NCI-H1105 (cell line): ENCODE results near the gene KDM5D.

ENCODE experiments used
- DNase-seq: peaks from one replicate; lab custom pipeline; 2025; lab: John Stamatoyannopoulos, UW

The KDM5D gene

DNA sequence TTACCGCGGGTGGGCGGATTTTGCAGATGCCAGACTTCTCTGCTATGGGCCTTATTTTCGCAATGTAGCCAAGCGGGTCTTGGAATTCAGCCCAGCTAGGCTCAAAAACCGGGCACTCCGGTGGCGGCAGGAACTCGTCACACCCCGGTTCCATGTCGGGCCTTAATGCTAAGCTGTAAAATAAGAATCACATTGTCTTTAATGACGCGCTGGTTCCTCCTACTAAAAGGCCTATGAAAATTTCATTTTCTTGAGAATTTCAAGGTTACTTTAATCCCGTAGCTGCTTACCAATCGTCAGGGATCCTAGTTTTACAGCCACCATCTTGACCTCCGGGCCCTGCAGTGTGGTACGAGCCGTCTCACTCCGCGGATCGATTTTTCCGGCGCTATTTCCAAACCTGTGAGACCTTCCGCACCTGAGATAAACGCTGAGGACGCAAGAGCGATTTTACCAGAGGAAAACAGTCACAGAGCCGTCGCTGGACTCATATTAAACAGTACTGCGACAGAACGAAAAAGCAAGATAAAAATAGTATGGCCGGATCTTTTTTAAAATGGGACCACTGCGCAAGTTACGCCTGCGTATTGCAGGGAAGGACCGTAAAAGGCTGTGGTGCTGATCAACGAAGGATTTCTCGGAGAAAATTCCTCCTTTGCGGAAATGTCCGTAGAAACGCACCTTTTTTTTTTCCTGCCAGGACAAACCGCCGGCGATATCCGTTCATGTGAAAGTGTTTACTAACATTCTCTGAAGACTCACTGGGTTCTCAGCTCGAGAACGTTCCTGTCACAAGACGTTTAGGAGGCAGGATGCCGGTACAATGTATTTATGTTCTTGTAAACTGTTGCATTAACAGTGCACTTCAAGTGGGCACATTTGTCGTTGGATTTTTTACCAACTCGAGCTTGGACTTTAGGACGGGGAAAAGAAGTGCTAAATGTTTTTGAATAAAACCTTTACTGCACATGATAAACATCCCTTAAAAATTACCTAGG, at the start of gene KDM5D:
Gene KDM5D (minus strand): TSS at position 346 of the 998 bp plus-strand sequence. CDS start 192 bp downstream, at position 154.
- no peak for DNase-seq

DNA sequence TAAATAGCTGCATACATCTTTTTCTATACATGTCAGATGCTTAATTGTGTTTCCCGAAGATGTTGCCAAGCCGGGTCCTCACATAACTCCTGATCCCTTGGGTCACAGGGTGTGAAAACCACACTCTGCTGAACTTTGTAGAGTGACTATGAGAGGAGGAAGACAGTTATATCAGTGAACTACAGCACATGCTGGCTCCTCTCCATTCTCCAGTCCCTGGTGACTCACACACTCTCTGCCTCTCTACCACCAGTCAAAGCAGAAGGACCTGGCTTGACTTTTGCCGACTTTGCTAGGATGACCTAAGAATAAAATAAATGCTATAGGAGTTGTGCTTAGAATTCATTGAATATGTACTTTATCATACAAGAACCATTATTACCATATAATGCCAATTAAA, 23.8 kb upstream of the KDM5D start:
- no peak for DNase-seq

- DNase-seq, result no peak
Measured at GRCh38 chrY:19743331-19743730, 1.2 kb downstream of the KDM5D start.

DNA sequence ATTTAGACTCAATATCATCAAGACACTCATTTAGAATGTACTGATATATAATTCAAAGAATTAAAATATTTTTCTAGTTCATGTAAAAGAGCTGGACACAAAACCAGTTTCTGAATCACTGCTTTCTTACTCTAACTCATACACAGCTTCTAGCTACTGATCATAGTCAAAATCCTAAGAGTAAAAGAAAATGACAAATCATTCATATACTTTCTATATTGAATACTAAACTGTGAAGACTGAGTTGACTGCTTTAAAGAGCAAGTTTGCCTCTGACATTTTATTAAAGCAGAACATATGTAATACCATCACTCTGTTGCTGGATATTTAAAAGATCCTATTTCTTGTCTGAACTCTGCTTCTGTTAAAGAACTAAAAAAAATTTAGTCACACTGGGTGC, 2.4 kb downstream of the KDM5D start:
- no peak for DNase-seq

DNA sequence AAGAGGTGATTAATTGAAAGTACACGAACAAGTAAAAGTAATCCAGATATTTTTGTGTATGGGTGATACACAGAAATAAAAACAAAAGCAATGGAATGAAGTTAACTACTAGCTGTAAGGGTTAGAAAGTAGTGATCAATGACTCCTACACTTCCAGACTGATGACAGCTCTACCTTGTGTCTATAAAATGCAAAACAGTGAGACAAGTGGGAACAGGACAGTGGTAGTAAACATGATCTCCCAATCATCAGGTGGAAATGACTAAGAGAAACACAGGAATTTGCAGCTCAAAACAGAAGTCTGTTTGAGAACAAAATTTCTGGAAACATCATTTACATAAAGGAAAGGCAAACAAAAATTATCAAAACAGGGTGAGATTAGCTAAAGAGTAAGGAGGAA, 10.1 kb downstream of the KDM5D start:
- no peak for DNase-seq

DNA sequence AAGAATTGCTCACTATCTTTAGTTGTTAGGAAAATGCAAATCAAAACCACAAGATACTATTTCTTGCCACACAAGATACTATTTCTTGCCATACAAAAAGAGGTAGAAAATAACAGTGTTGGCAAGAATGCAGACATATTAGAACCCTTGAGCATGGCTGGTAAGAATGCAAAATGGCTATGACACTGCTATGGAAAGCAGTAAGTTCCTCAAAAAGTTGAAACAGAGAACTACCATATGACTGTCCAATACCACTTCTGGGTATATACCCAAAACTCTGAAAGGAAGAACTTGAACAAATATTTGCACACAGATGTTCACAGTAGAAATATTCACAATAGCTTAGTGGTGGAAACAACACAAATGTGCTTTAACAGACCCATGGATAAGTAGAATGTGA, 26.6 kb downstream of the KDM5D start:
- DNase-seq, result no peak

GRCh38 chrY:19717146-19717545, 27.4 kb downstream of the KDM5D start:
- no peak for DNase-seq

DNA sequence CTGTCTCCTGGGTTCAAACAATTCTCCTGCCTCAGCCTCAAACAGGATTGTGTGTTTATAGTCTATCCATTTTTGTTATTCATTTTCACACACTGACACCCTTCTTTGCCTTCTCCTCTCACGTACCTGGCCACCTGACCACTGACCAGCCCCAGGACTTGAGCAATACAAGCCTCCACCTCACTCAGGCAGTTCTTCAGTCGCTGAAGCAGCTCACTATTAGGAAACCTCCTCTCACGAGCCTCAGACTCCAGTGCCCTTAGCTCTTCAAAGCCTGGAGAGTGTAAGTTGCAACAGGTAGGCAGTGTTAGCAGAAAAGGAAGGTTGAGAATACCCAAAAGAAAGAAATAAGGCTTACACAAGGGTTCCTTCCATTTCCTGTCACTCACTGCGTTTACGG, 29.3 kb downstream of the KDM5D start:
- DNase-seq, result no peak

DNA sequence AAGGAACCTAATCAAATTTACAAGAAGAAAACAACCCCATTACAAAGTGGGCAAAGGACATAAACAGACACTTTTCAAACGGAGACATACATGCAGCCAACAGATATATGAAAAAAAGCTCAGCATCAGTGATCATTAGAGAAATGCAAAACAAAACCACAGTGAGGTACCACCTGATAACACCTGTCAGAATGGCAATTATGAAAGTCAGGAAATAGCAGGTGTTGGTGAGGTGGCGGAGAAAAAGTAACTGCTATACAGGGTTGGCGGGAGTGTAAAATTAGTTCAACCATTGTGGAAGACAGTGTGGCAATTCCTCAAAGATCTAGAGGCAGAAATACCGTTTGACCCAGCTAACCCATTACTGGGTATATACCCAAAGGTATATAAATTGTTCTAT, 31.1 kb downstream of the KDM5D start:
- no peak for DNase-seq

GRCh38 chrY:19706273-19706672, 38.3 kb downstream of the KDM5D start:
- no peak for DNase-seq

DNA sequence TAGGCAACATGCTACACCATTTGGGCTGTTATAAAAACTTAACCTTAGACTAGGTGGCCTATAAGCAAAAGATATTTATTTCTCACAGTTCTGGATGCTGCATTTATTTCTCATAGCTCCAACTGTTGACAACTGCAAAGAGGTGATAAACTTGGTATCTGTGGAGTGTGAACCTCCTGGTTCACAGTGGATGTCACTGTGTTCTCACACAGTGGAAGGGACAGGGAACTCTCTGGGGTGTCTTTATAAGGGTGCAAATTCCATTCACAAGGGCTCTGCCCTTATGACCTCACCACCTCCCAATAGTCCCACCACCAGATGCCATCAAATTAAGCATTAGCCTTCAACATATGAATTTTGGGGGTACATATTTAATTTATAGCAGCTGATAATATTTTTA, 46.0 kb downstream of the KDM5D start:
- no peak for DNase-seq

DNA sequence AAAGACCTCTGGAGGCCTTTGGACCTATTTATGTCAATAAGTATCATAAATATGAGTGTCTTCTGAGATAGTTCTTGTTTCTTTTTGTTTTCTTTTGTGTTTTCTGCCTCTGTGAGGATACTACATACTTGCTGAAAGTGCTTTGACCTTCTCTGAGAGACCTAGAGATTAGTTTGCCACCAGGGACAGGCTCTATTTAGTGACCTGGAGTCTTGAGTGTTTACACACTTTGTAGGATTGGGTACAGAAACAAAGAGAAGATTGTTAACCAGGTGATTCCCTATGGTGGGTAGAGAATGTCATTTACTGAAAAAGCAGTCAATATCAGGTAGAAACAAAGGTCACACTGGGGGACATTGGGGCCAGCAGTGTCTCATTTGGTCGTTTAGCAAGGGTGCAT, 63.7 kb downstream of the KDM5D start:
- DNase-seq, result no peak
